ENCODE results near the gene FBN2.

GRCh38 chr5:128498844-128499455, 39.1 kb downstream of the FBN2 start:
- TF ChIP-seq CTCF (IDR thresholded peaks at IDR 0.05) = peak in 4 of 6 experiments; percentile 9 to 50 (median 42)
- no peak for TF ChIP-seq POLR2A (IDR thresholded peaks at IDR 0.05)

Measured in Peyer's patch (tissue), 4 donors.